HG02678 (cell line): Measurements from ENCODE around the gene ARMC3.
"Not testable (repeated sequence)": the region's sequence is repeated elsewhere in the genome, so short reads cannot be mapped to it uniquely, and the experiment has no call there.

Source experiments
- ATAC-seq: cut with Tn5 transposase; IDR thresholded peaks from one replicate; pipeline ENCODE4 v1.9.1; 2021; ENCODE audit warnings: mild to moderate bottlenecking, moderate library complexity; ENCODE audit not compliant: unreplicated experiment

ARMC3 gene

DNA sequence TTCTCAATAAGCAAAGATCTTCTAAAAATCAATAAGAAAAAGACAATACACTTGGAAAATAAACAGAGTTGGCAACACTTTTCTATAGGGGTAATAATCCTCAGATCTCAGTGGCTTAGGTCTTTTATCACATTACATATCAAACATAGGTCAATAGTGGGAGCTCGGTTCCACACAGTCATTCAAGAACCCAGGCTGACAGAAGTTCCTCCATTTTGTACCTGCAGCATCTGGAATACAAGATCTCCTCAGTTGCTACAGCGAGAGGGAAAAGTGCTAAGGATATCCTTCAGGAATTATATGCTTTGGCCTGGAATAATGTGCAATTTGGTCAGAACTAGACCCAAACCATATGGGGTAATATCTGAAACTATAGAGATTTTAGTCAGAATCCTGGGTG lies 112.1 kb downstream of the ARMC3 start:
- ATAC-seq = no peak

GRCh38 chr10:23046027-23046426 lies 118.2 kb downstream of the ARMC3 start:
- ATAC-seq = no peak

- ATAC-seq = no peak
Observed at GRCh38 chr10:23047201-23048050, 119.6 kb downstream of the ARMC3 start.

- no peak for ATAC-seq
Observed at GRCh38 chr10:23048191-23048590, 120.3 kb downstream of the ARMC3 start.

- ATAC-seq = no peak
Observed at GRCh38 chr10:23051278-23051677, 123.4 kb downstream of the ARMC3 start.

DNA sequence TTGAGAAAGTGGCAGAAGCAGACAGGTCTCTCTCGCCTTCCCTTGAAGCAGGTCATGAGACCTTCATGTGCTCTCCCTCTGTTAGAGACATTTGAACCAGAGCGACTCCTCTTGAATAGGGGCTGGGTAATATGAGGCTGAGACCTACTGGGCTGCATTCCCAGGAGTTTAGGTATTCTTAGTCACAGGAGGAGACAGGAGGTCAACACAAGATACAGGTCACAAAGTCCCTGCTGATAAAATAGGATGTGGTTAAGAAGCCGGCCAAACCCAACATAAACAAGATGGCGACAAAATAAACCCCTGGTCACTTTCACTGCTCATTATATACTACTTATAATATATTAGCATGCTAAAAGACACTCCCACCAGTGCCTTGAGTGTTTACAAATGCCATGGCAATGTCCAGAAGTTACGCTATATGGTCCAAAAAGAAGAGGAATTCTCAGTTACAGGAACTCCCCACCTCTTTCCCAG lies 124.0 kb downstream of the ARMC3 start:
- no peak for ATAC-seq

GRCh38 chr10:23053036-23053435 lies 125.2 kb downstream of the ARMC3 start:
- no peak for ATAC-seq

GRCh38 chr10:23055424-23056185 lies 127.8 kb downstream of the ARMC3 start:
- ATAC-seq = no peak

- ATAC-seq = no peak
Observed at GRCh38 chr10:23056186-23056579, 128.3 kb downstream of the ARMC3 start.

DNA sequence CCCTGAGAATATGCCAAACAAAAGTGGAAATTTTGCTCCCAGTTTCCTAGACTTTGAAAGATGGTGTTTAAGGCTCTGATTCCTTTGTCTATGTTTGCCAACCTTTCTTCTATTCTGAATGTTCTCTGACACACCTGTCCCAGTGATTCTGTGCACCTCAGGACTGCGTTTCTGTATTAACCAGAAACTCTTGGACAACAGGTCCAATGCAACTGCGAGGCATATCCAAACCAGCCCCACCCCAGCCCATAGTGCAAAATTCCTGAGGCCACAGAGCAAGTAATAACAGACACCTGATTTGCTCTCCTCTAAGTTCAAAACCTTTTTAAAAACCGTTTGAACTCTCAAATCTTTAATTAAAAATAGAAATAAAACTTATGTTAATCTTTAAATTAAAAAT lies 130.5 kb downstream of the ARMC3 start:
- ATAC-seq = no peak

DNA sequence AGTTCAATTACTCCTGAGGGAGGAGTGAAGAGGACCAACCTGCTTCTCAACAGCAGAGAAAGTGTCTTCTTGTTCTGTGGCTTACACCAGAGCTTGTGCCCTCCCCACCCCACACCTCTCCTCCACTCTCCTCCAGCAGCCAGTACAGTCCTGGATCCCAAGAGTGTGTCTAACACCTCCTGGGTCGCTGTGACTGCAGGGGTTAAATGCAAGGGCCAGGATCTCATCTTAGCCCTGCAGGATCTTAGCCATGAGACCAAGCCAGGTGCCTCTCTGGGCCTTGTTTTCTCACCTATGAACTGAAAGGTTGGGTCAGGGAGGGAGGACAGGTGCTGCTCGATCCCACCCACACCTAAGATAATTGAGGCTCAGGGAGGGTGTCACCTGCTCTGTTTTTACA lies 133.1 kb downstream of the ARMC3 start:
- no peak for ATAC-seq

- no peak for ATAC-seq
Observed at GRCh38 chr10:23063045-23063972, 135.5 kb downstream of the ARMC3 start.

DNA sequence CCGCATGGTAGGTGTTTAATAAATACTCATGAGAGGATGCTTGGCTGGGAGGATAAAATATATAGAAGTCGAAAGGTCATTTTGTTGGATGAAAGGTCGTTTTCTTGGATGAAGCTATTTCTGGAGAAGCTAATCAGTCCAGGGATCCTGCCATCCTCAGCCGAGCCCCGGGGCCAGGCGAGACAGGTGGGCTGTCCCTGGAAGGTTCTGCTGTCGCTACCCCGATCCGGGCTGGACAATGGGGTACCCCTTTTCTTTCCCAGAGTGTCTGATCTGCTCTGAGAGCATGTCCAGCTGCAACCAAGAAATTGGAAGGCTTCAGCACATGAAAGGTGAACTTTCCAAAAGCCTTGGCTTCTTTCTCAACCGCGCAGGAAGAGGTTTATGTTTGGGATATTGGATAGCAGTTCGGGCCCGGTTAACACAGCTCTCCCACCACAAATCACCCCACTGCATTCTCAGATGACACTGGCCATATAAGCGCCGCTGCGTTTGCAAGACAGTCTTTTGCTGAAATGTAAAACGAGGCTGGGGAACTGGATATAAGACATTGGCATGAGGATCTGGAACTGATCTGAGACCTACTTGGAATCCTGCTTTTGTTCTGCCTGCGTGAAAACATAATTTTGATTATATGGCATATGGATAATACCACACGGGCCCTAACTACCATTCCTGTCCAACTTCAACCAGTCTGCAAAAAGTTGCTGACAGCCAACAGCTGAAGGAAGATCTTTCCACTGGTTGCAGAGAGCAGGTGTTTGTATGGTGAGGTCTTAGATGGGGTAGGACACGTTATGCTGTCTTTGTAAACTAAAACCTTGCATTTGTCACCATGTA lies 136.3 kb downstream of the ARMC3 start:
- no peak for ATAC-seq

DNA sequence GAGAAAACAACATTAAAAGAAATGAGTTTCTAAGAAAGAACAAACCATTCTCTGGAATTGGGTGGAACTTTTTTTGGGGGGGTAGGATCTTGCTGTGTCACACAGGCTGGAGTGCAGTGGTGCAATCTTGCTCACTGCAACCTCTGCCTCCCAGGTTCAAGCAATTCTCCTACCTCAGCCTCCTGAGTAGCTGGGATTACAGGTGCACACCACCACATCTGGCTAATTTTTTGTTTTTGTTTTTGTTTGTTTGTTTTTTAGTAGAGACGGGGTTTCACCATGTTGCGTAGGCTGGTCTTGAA lies 136.9 kb downstream of the ARMC3 start:
- ATAC-seq = not testable (repeated sequence)

DNA sequence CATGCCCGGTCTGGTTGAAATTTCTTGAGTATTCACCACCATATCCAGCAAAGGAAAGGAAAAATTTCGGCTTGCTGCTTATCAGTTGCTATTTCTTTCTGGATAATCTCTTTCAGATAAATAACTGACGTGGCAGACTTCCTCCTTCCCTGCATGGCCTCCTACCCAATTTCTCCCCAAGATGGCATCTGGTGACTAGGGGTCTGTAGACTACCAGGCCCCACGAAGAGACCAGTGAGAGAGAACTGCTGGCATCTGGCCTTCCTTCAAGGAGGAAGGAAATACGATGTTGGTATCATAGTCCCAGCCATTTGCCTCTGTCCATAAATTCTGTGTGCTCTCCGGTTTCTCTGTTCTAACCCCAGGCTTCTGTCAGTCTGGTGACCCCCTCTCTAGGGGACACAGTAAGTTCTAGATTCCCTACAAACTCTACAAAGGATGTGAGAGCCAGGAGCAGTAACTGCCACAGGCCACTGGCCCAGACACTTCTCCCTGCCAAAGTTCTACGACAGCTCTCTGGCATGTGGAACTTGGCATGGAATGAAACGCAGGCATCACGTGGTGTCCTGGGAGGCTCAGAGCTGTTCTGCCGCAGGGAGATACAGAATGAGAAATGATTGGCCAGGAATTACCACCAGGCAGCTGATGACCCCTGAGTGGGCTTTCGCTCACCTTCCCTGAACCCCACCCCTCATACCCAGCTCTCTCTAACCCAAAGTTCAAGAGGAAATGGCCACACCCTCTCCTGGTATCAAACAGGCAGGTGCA lies 137.5 kb downstream of the ARMC3 start:
- no peak for ATAC-seq

DNA sequence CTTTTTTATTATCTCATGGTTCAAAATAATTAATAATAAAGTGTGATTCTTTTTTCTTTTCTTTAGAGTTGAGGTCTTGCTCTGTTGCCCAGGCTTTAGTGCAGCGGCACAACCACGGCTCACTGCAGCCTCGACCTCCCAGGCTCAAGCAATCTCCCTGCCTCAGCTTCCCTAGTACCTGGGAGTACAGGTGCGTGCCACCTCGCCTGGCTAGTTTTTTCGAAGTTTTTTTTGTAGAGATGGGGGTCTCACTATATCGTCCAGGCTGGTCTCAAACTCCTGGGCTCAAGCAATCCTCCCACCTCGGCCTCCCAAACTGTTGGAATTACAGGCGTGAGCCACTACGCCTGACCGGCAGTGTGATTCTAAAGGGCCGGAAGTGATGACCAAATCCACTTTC lies 139.5 kb downstream of the ARMC3 start:
- ATAC-seq = no peak

GRCh38 chr10:23067939-23068775 lies 140.3 kb downstream of the ARMC3 start:
- peak; percentile 66 for ATAC-seq

DNA sequence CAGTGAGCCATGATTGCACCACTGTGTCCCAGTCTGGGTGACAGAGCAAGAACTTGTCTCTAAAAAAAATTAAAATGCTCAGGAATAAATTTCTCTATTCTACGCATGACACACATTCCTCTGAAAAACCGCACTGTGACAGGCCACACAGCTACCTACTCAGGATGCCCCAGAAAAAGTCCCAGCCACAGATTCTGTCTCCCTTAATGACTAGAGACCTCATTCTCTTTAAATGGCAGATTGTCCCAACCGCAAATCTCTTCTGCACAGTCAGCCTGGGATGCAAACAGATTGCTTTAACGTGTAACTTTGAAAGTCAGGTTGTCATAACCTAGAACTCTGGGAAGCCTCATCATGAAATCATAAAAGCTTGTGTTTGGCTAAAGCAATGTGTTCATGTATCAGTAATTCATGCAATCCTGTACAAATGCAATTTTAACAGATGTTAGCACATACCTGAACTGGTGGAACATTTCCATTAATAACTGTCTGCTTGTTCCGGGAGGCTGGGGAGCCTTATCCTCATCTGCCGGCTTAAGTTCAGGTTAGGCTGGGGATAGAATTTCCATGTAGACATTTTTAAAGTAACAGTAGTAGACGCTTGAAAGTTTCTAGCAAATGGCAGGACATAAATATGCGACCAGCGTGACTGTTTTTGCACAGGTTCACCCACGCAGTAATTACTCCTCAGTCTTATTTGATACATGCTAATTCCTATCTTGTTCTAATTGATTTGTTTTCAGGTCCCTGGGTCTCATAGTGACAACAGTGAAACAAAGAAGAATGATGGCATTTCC lies 141.4 kb downstream of the ARMC3 start:
- no peak for ATAC-seq
